GM12892 (cell line): ENCODE measurements around the gene ZNF215.

Source experiments
- POLR2A ChIP-seq: IDR thresholded peaks from 2 replicates; pipeline ENCODE4 v1.6.1; 2011; ENCODE audit warnings: low read depth, low read length, control low read depth
- POLR2AphosphoS5 ChIP-seq: IDR thresholded peaks from 2 replicates; pipeline ENCODE4 v1.6.1; 2011; ENCODE audit warnings: low read depth, low read length, control low read depth
- TAF1 ChIP-seq: IDR thresholded peaks from 2 replicates; pipeline ENCODE4 v1.6.1; 2011; ENCODE audit warnings: low read depth, mild to moderate bottlenecking, control low read depth, low read length, borderline replicate concordance

DNA sequence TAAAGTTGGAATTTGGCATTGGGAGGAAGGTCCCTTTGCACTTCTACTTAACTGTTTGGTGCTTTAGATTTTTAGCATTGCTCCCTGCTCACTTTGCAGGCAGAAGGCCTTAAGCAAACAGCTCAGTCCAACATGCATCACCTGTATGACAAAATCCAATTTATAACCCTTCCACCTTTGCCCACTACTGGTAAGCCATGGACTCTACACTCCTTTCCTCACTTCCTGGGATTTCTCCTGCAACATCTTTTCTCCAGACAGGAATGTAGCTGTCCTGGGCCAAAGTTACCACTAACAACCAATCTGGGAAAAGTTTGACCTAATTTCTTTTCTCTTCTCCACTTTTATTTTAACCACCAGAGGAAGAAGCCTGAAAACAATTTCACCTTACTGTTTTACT, 32.1 kb upstream of the ZNF215 start:
- TF ChIP-seq TAF1 (no peak), POLR2A (no peak), POLR2AphosphoS5 (no peak)
